HL-60/S4 (cell line): Measurements from ENCODE around the gene IKBKE.

ENCODE experiments used
- in situ Hi-C: fragments of 300-500 bp; cut with MboI; formaldehyde crosslinking; loops from 2 replicates; pipeline ENCODE4 v1.14.3; 2022; ENCODE audit warnings: low sequenced_read_pairs

IKBKE gene

GRCh38 chr1:206492589-206492988 is 22.3 kb downstream of the IKBKE start:
- in situ Hi-C loops = loop anchor here (25.0 kb wide), 1 partner anchor 420 kb away; the partner anchor contains the start of gene FCMR

- in situ Hi-C loops = loop anchor here (25.0 kb wide), 1 partner anchor 419 kb away; the partner anchor contains the start of gene FCMR
These were observed 23.0 kb downstream of the IKBKE start for GRCh38 chr1:206493279-206493678.

- in situ Hi-C loops = loop anchor here (25.0 kb wide), 1 partner anchor 417 kb away; the partner anchor contains the start of gene FCMR
These were observed 24.8 kb downstream of the IKBKE start for GRCh38 chr1:206495011-206495461.

- in situ Hi-C loops = loop anchor here (25.0 kb wide), 1 partner anchor 417 kb away; the partner anchor contains the start of gene FCMR
These were observed 25.3 kb downstream of the IKBKE start for GRCh38 chr1:206495493-206496046.

GRCh38 chr1:206496131-206496793 is 26.0 kb downstream of the IKBKE start:
- in situ Hi-C loops = loop anchor here (25.0 kb wide), 1 partner anchor 416 kb away; the partner anchor contains the start of gene FCMR

GRCh38 chr1:206497363-206497762 is 27.1 kb downstream of the IKBKE start:
- in situ Hi-C loops = loop anchor here (25.0 kb wide), 1 partner anchor 415 kb away; the partner anchor contains the start of gene FCMR

- in situ Hi-C loops = loop anchor here (25.0 kb wide), 1 partner anchor 415 kb away; the partner anchor contains the start of gene FCMR
These were observed 27.5 kb downstream of the IKBKE start for GRCh38 chr1:206497774-206498173.

- in situ Hi-C loops = loop anchor here (25.0 kb wide), 1 partner anchor 414 kb away; the partner anchor contains the start of gene FCMR
These were observed 28.4 kb downstream of the IKBKE start for GRCh38 chr1:206498685-206499084.

GRCh38 chr1:206500046-206500445 is 29.8 kb downstream of the IKBKE start:
- in situ Hi-C loops = no loop called here

- in situ Hi-C loops = no loop called here
These were observed 31.6 kb downstream of the IKBKE start for GRCh38 chr1:206501881-206502280.

- in situ Hi-C loops = no loop called here
These were observed 32.1 kb downstream of the IKBKE start for GRCh38 chr1:206502403-206502802.

GRCh38 chr1:206502812-206503211 is 32.5 kb downstream of the IKBKE start:
- in situ Hi-C loops = no loop called here

- in situ Hi-C loops = no loop called here
These were observed 33.5 kb downstream of the IKBKE start for GRCh38 chr1:206503591-206504362.

- in situ Hi-C loops = no loop called here
These were observed 34.1 kb downstream of the IKBKE start for GRCh38 chr1:206504363-206504713.

- in situ Hi-C loops = no loop called here
These were observed 35.6 kb downstream of the IKBKE start for GRCh38 chr1:206505702-206506355.

GRCh38 chr1:206506405-206507283 is 36.4 kb downstream of the IKBKE start:
- in situ Hi-C loops = no loop called here

GRCh38 chr1:206507284-206508129 is 37.2 kb downstream of the IKBKE start, which contains the start of gene RASSF5:
Gene RASSF5 (plus strand): TSS chr1:206507531. CDS start chr1:206507603, 72 bp downstream.
- in situ Hi-C loops = no loop called here

- in situ Hi-C loops = no loop called here
These were observed 38.0 kb downstream of the IKBKE start for GRCh38 chr1:206508130-206508889.
